Measurements from ENCODE around the gene CRELD1.
A peak's percentile ranks its signal among the peaks of the same experiment; 100 is the strongest.

CRELD1 gene

DNA sequence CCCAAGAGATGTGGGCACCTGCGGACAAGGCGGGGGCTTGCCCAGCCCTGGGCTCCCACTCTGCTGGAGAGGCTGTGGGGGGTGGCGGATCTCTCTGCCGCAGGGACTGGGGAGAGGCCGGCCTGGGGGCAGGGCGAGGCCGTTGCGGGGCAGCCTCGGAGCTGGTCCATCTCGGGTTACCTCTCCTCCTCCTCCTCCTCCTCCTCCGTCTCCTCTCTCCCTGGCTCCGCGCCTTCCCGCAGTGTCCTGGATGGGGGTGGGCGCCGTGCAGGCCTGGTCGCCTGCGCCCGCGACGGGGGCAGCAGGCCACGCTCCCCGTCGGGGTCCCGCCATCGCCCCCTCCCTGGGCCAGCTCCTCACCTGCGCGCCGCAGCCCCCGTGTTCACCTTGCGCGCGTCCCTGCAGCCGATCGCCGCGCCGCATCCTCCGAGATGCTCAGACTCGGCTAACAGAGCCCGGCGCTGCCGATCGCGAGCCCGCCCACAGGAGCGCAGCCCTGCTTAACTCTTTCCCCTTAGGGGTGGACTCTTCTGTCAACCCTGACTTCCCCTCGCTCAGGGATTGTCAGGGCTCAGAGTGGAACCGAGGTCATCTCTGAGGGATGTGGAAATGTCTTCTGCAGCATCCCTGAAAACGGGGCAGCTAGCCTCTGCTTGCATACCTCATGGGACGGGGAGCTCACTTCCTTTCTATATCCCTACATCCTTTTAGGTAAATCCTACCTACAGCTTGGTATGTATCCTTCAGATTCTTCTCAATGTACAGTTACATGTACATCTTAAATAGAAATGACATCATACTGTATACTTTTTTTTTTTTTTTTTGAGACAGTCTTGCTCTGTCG lies 18.6 kb downstream of the CRELD1 start, which contains the start of gene PRRT3:
Gene PRRT3 (minus strand): TSS at position 447 of the 844 bp plus-strand sequence. CDS start 2,293 bp downstream, outside the sequence.
- TF ChIP-seq, protein P1, sequence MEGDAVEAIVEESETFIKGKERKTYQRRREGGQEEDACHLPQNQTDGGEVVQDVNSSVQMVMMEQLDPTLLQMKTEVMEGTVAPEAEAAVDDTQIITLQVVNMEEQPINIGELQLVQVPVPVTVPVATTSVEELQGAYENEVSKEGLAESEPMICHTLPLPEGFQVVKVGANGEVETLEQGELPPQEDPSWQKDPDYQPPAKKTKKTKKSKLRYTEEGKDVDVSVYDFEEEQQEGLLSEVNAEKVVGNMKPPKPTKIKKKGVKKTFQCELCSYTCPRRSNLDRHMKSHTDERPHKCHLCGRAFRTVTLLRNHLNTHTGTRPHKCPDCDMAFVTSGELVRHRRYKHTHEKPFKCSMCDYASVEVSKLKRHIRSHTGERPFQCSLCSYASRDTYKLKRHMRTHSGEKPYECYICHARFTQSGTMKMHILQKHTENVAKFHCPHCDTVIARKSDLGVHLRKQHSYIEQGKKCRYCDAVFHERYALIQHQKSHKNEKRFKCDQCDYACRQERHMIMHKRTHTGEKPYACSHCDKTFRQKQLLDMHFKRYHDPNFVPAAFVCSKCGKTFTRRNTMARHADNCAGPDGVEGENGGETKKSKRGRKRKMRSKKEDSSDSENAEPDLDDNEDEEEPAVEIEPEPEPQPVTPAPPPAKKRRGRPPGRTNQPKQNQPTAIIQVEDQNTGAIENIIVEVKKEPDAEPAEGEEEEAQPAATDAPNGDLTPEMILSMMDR (IDR thresholded peaks at IDR 0.05; ENCODE audit: low read depth, low read length): no peak
- H3K4me3 ChIP-seq (ENCODE audit: low read depth, low read length): peak within 1 kb of the TSS; percentile 63

DNA sequence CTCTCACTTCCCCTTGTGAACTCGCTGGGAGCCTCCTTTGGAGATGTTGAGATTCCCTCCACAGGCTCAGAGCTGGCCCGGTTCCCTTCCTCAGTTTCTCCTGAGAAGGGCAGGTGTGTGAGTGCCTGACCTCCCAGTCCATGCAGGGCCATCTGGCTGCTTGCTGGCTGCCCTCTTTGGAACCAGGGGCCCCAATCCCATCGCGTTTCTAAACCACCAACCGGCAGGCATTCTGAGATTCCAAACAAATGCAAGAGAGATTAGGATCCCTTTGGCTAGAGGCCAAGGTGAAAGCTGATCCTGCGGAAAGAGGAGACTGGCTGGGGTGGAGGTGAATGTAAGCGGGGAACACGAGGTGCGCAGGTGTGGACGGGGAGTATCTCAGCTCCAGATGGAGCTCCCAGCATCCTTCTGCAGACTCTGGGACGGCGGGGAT lies 21.5 kb downstream of the CRELD1 start:
- TF ChIP-seq, protein P1 (IDR thresholded peaks at IDR 0.05; ENCODE audit: low read depth, low read length): no peak
- no peak overlapping the region for H3K4me3 ChIP-seq (ENCODE audit: low read depth, low read length)

DNA sequence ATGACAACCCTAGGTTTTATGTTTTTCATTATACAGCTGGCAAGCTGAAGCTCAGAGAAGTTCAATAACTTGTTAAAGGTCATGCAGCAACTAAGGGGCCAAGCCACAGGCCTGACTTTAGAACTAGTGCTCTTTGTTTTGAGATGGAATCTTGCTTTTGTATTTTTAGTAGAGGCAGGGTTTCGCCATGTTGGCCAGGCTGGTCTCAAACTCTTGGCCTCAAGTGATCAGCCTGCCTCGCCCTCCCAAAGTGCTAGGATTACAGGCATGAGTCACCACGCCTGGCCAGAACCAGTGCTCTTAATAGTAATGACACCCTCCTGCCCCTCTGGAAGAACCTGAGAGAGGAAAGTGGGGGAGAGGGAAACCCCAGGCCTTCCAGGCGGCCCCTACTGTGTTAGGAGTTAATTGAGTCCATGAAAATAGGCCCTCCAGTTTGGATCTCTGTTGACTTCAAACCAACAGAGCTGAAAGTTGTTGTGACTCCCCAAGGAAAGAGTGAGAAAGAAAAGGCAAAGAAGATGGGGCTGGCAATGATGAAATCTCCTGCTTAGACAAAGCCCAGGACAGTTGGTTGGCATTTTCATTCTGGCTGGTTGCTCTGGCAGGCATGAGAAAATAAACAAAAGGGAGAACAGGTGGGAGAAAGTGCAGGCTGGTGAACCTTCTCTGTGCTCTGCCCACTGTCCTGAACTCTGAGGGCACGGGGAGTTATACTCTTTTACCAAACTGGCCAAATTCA lies 22.1 kb downstream of the CRELD1 start:
- TF ChIP-seq, protein P1 (IDR thresholded peaks at IDR 0.05; ENCODE audit: low read depth, low read length): no peak
- H3K4me3 ChIP-seq (ENCODE audit: low read depth, low read length): no peak overlapping the region

DNA sequence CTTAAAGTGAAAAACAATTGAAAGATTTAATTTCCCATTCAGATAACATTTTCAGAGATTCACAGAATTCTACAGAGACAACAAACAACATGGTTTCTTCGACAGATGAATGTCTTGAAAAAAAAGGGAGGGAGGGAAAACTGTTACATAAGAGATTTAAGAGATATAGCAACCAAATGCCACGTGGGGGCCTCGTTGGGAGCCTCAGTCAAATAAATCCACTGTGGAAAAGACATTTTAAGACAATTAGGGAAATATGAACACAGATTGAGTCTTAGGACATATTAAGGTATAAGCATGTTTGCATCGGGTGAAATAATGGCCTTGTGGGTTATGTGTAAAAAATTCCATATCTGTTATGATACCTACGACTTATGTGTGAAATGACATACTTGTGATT lies 23.6 kb downstream of the CRELD1 start:
- H3K4me3 ChIP-seq (ENCODE audit: low read depth, low read length): no peak overlapping the region
- TF ChIP-seq, protein P1 (IDR thresholded peaks at IDR 0.05; ENCODE audit: low read depth, low read length): no peak

DNA sequence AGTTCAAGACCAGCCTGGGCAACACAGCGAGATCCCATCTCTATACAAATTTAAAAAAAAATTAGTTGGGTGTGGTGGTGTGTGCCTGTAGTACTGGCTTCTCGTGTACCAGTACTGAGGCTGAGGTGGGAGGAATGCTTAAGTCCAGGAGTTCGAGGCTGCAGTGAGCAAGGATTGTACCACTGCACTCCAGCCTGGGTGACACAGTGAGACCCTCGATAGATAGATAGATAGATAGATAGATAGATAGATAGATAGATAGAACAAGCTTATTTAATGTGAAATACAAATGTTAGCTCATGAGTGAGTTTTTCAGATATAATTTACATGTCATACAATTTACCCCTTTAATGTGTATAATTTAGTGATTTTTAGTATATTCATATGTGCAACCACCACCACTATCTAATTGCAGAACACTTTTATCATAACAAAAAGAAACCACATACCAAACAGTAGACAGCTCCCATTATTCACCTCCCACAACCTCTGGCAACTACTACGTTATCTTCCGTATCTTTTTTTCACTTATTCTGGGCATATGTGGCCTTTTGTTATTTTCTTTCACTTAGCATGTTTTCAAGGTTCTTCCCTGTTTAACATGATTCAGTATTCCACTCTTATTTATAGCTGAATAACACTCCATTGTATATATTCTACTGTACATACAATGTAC lies 31.7 kb downstream of the CRELD1 start:
- TF ChIP-seq, protein P1 (IDR thresholded peaks at IDR 0.05; ENCODE audit: low read depth, low read length): no peak
- no peak overlapping the region for H3K4me3 ChIP-seq (ENCODE audit: low read depth, low read length)

DNA sequence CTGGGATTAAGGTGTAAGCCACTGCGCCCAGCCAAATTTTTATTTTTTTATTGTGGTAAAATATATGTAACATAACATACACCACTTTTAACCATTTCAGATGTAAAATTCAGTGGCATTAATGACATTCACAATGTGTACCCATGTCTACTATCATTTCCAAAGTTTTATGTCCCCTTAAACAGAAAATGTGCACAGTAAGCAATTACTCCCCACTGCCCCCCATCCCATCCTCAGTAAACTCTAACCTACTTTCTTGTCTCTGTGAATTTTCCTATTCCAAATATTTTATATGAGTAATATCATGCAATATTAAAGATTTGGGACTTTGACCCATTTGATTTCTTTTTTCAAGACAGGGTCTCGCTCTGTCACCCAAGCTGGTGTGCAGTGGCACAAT lies 33.2 kb downstream of the CRELD1 start:
- H3K4me3 ChIP-seq (ENCODE audit: low read depth, low read length): no peak overlapping the region
- TF ChIP-seq, protein P1 (IDR thresholded peaks at IDR 0.05; ENCODE audit: low read depth, low read length): no peak

Measured in WI38 (cell line).